HepG2 (cell line): ENCODE results near the gene PXMP4. TPM values are rescaled to one million over a fixed set of nuclear protein-coding genes. Genes with fewer than 3 reads are reported as not detected.

ENCODE experiments used
- AKAP8 ChIP-seq: sonication (generic); formaldehyde crosslinking; IDR thresholded peaks from 2 replicates; pipeline ENCODE4 v1.5.1; 2020; ENCODE audit warnings: mild to moderate bottlenecking, missing genetic modification reagents
- ATF2 ChIP-seq: sonication (generic); formaldehyde crosslinking; IDR thresholded peaks from 2 replicates; pipeline ENCODE4 v1.4.0; 2020; ENCODE audit warnings: missing genetic modification reagents
- CSRNP1 ChIP-seq: sonication (generic); formaldehyde crosslinking; IDR thresholded peaks from 2 replicates; pipeline ENCODE4 v1.8.1; 2023; ENCODE audit warnings: mild to moderate bottlenecking, missing genetic modification reagents
- HCFC1 ChIP-seq: fragments of 150-350 bp; IDR thresholded peaks from 2 replicates; pipeline ENCODE4 v1.6.1; 2014; ENCODE audit warnings: low read depth, low read length
- HOXA5 ChIP-seq: sonication (generic); formaldehyde crosslinking; IDR thresholded peaks from 2 replicates; pipeline ENCODE4 v1.4.0; 2020; ENCODE audit warnings: missing genetic modification reagents
- KAT7 ChIP-seq: IDR thresholded peaks from 2 replicates; pipeline ENCODE4 v1.6.1; 2018; ENCODE audit warnings: borderline replicate concordance, missing compliant biosample characterization
- MEF2D ChIP-seq: sonication (generic); formaldehyde crosslinking; IDR thresholded peaks from 2 replicates; pipeline ENCODE4 v1.5.1; 2020; ENCODE audit warnings: mild to moderate bottlenecking, missing genetic modification reagents
- POLR2A ChIP-seq, 2 experiments: IDR thresholded peaks; 2 replicates each; pipeline ENCODE4 v1.6.1; 2011; ENCODE audit warnings: low read depth in 2 of 2, low read length in 2 of 2, mild to moderate bottlenecking in 1 of 2, moderate library complexity in 1 of 2; ENCODE audit not compliant: insufficient read depth in 1 of 2
- RFX1 ChIP-seq: fragments of 450-650 bp; IDR thresholded peaks from 2 replicates; pipeline ENCODE4 v1.6.1; 2017
- TAF1 ChIP-seq: sonication (generic); formaldehyde crosslinking; IDR thresholded peaks from 2 replicates; pipeline ENCODE4 v1.4.0; 2020; ENCODE audit warnings: missing genetic modification reagents
- TOE1 ChIP-seq: sonication (generic); formaldehyde crosslinking; IDR thresholded peaks from 2 replicates; pipeline ENCODE4 v1.4.0; 2020; ENCODE audit warnings: mild to moderate bottlenecking, missing genetic modification reagents
- ZBTB39 ChIP-seq: sonication (generic); formaldehyde crosslinking; IDR thresholded peaks from 2 replicates; pipeline ENCODE4 v1.5.0; 2020; ENCODE audit warnings: missing genetic modification reagents
- ZNF513 ChIP-seq: sonication (generic); formaldehyde crosslinking; conservative IDR thresholded peaks from 2 replicates; pipeline ENCODE4 v1.5.0; 2020; ENCODE audit warnings: missing genetic modification reagents
- ZNF562 ChIP-seq: sonication (generic); formaldehyde crosslinking; IDR thresholded peaks from 2 replicates; pipeline ENCODE4 v1.8.0; 2022; ENCODE audit warnings: missing genetic modification reagents, borderline replicate concordance
- ZNF598 ChIP-seq: sonication (generic); formaldehyde crosslinking; IDR thresholded peaks from 2 replicates; pipeline ENCODE4 v1.5.1; 2020; ENCODE audit warnings: mild to moderate bottlenecking, missing genetic modification reagents, borderline replicate concordance
- polyA plus RNA-seq, 8 experiments: library from polyadenylated mRNA; depleted of rRNA in 3 of 8; stranded (reverse) in 7 of 8; unstranded in 1 of 8; fragments of >200 nt; fragmentation: Illumina TruSeq in 4 of 8; extraction: Trizol in 4 of 8; gene quantifications; 2 replicates each; pipeline versions ENCODE4 v1.2.1 to v1.2.3, GENCODE V29; 2011 to 2016; ENCODE audit warnings: low read depth in 4 of 8, missing spikeins in 1 of 8, mixed read lengths in 1 of 8; ENCODE audit not compliant: insufficient read depth in 1 of 8
- total RNA-seq, 5 experiments: library from RNA; depleted of rRNA; stranded (reverse); fragments of >200 nt; fragmentation: Illumina TruSeq; extraction: Trizol; gene quantifications; 2 replicates each; pipeline ENCODE4 v1.2.3, GENCODE V29; 2016; ENCODE audit warnings: low read depth in 1 of 5
- TF ChIP-seq, protein P1 (sequence below): sonication (generic); formaldehyde crosslinking; conservative IDR thresholded peaks from 2 replicates; pipeline ENCODE4 v1.8.0; 2022; ENCODE audit warnings: missing genetic modification reagents
- TF ChIP-seq, protein P2 (sequence below): sonication (generic); formaldehyde crosslinking; IDR thresholded peaks from 2 replicates; pipeline ENCODE4 v1.4.0; 2020; ENCODE audit warnings: missing genetic modification reagents, borderline replicate concordance

Gene PXMP4
- total and polyA plus RNA-seq, 2 of the 13 experiments (the other 11 are each of a cell fraction or from before 2014, with no cell fraction given), result not detected

DNA sequence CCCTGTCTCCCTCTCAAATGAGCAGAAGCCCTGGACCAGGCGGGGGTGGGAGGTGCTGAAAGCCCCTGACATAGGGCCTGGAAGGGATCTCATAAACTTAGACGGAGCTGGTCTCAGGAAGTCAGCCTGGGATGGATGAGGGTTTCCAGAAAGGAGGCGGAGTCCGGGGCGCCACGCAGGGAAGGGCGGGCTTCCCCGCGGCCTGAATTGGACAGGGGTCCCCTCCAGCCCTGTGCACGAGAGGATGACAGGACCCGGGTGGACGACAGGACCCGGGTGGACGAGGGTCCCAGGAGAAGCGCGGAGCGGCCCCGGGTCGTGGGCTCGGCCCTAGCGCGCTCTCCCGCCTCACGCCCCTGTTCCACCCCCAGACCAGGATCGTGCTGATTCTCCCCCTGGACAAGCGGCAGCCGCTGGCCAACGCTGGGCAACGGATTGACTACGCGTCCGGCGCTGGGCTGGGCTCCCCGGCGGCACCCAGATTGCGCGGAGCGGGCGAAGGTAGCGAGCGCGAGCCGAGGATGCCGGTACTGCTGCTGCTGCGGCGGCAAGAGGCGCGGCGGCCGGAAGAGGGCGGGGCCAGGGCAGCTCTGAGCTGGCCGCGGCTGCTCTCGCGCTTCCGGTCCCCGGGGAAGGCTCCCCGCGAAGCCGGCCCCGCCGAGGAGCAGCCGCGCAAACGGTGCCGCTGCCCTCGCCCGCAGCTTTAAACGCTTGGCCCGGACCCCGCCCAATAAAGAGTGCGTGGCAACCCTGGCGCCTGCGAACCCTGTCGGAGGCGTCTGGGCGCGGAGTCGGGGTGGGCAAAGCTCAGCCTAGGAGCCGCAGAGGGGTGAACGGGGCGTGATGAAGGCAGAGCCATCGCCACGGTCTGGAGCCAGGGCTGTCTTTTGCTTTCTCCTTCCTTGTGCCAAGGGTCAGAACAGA lies 56.7 kb downstream of the PXMP4 start (continued):
- TF ChIP-seq CSRNP1 (CRISPR knock-in tag) (peak; percentile 99), HCFC1 (no peak; the same call in 1 of the 2 replicates), RFX1 (no peak), MEF2D (CRISPR knock-in tag) (peak; percentile 76), ATF2 (CRISPR knock-in tag) (peak; percentile 64), ZNF513 (CRISPR knock-in tag) (peak; percentile 28; the same call in 1 of the 2 replicates), TAF1 (peak; percentile 84), AKAP8 (CRISPR knock-in tag) (peak; percentile 100), HOXA5 (CRISPR knock-in tag) (peak; percentile 84; the same call in 1 of the 2 replicates), ZBTB39 (CRISPR knock-in tag) (no peak), ZNF598 (CRISPR knock-in tag) (peak; percentile 98), ZNF562 (CRISPR knock-in tag) (no peak), KAT7 (CRISPR knock-in tag) (peak; percentile 99; the same call in 1 of the 2 replicates), POLR2A (IDR thresholded peaks at IDR 0.05; ENCODE audit: insufficient read depth in 1 of 2, low read depth in 2 of 2, low read length in 2 of 2) (peak; percentile 65 to 91; a peak in 3 of 4 replicates), TOE1 (CRISPR knock-in tag) (peak; percentile 89; the same call in 1 of the 2 replicates)
- TF ChIP-seq, protein P1, sequence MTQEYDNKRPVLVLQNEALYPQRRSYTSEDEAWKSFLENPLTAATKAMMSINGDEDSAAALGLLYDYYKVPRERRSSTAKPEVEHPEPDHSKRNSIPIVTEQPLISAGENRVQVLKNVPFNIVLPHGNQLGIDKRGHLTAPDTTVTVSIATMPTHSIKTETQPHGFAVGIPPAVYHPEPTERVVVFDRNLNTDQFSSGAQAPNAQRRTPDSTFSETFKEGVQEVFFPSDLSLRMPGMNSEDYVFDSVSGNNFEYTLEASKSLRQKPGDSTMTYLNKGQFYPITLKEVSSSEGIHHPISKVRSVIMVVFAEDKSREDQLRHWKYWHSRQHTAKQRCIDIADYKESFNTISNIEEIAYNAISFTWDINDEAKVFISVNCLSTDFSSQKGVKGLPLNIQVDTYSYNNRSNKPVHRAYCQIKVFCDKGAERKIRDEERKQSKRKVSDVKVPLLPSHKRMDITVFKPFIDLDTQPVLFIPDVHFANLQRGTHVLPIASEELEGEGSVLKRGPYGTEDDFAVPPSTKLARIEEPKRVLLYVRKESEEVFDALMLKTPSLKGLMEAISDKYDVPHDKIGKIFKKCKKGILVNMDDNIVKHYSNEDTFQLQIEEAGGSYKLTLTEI (CRISPR knock-in tag), result no peak
- TF ChIP-seq, protein P2, sequence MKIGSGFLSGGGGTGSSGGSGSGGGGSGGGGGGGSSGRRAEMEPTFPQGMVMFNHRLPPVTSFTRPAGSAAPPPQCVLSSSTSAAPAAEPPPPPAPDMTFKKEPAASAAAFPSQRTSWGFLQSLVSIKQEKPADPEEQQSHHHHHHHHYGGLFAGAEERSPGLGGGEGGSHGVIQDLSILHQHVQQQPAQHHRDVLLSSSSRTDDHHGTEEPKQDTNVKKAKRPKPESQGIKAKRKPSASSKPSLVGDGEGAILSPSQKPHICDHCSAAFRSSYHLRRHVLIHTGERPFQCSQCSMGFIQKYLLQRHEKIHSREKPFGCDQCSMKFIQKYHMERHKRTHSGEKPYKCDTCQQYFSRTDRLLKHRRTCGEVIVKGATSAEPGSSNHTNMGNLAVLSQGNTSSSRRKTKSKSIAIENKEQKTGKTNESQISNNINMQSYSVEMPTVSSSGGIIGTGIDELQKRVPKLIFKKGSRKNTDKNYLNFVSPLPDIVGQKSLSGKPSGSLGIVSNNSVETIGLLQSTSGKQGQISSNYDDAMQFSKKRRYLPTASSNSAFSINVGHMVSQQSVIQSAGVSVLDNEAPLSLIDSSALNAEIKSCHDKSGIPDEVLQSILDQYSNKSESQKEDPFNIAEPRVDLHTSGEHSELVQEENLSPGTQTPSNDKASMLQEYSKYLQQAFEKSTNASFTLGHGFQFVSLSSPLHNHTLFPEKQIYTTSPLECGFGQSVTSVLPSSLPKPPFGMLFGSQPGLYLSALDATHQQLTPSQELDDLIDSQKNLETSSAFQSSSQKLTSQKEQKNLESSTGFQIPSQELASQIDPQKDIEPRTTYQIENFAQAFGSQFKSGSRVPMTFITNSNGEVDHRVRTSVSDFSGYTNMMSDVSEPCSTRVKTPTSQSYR (CRISPR knock-in tag), result no peak
